ENCODE results near the gene GPX2. TPM values are rescaled to one million over a fixed set of nuclear protein-coding genes. Genes with fewer than 3 reads are reported as not detected.

GPX2 gene
- total and polyA plus RNA-seq, 2 experiments from 2014 or later = 0.78 to 2.2 TPM

GRCh38 chr14:64926398-64926995 lies 16.0 kb downstream of the GPX2 start:
- Histone ChIP-seq H3K4me2 (no peak overlapping the region), H3K9me2 (ENCODE audit: insufficient read depth) (no peaks in the 10 kb centered on the region), H2AFZ (no peak overlapping the region), H3K27ac (ENCODE audit: low read depth) (no peak overlapping the region), H3K27me3 (ENCODE audit: insufficient read depth) (no peaks in the 10 kb centered on the region), H3K79me2 (replicated peaks; ENCODE audit: insufficient read depth) (no peaks in the 10 kb centered on the region), H3K4me1 (ENCODE audit: insufficient read depth) (no peaks in the 10 kb centered on the region), H4K20me1 (replicated peaks; ENCODE audit: insufficient read depth) (0 out of 2 replicates have a peak, but pooled peaks cover 3% of the 10 kb centered on the region), H3K4me3 (no peak overlapping the region), H3K36me3 (ENCODE audit: insufficient read depth) (peaks cover 27% of the 10 kb centered on the region), H3F3A (replicated peaks; ENCODE audit: low read depth) (peaks cover 3% of the 10 kb centered on the region; the same call in 1 of the 2 replicates)
- Mint-ChIP-seq H3K27ac (no peak overlapping the region), H3K27me3 (ENCODE audit: insufficient read depth, low read depth, poor library complexity) (no peaks in the 10 kb centered on the region), H3K4me3 (no peak overlapping the region), H3K9me3 (no peaks in the 10 kb centered on the region), H3K36me3 (ENCODE audit: low read depth) (peaks cover 22% of the 10 kb centered on the region), H3K4me1 (no peaks in the 10 kb centered on the region)
- ATAC-seq = no peak
- TF ChIP-seq ZNF331 (CRISPR knock-in tag; IDR thresholded peaks at IDR 0.05; ENCODE audit: low read depth) (no peak), NANOG (IDR thresholded peaks at IDR 0.05; ENCODE audit: borderline replicate concordance) (no peak), POLR2AphosphoS5 (IDR thresholded peaks at IDR 0.05; ENCODE audit: low read depth) (no peak), ZNF114 (CRISPR knock-in tag; IDR thresholded peaks at IDR 0.05) (no peak), STAT1 (IDR thresholded peaks at IDR 0.05; ENCODE audit: unreplicated experiment) (no peak), ZNF462 (CRISPR knock-in tag; IDR thresholded peaks at IDR 0.05) (no peak)
- TF ChIP-seq, protein P1, sequence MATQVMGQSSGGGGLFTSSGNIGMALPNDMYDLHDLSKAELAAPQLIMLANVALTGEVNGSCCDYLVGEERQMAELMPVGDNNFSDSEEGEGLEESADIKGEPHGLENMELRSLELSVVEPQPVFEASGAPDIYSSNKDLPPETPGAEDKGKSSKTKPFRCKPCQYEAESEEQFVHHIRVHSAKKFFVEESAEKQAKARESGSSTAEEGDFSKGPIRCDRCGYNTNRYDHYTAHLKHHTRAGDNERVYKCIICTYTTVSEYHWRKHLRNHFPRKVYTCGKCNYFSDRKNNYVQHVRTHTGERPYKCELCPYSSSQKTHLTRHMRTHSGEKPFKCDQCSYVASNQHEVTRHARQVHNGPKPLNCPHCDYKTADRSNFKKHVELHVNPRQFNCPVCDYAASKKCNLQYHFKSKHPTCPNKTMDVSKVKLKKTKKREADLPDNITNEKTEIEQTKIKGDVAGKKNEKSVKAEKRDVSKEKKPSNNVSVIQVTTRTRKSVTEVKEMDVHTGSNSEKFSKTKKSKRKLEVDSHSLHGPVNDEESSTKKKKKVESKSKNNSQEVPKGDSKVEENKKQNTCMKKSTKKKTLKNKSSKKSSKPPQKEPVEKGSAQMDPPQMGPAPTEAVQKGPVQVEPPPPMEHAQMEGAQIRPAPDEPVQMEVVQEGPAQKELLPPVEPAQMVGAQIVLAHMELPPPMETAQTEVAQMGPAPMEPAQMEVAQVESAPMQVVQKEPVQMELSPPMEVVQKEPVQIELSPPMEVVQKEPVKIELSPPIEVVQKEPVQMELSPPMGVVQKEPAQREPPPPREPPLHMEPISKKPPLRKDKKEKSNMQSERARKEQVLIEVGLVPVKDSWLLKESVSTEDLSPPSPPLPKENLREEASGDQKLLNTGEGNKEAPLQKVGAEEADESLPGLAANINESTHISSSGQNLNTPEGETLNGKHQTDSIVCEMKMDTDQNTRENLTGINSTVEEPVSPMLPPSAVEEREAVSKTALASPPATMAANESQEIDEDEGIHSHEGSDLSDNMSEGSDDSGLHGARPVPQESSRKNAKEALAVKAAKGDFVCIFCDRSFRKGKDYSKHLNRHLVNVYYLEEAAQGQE (IDR thresholded peaks at IDR 0.05; ENCODE audit: unreplicated experiment) = no peak
- TF ChIP-seq, protein P2, sequence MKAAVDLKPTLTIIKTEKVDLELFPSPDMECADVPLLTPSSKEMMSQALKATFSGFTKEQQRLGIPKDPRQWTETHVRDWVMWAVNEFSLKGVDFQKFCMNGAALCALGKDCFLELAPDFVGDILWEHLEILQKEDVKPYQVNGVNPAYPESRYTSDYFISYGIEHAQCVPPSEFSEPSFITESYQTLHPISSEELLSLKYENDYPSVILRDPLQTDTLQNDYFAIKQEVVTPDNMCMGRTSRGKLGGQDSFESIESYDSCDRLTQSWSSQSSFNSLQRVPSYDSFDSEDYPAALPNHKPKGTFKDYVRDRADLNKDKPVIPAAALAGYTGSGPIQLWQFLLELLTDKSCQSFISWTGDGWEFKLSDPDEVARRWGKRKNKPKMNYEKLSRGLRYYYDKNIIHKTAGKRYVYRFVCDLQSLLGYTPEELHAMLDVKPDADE (IDR thresholded peaks at IDR 0.05) = no peak
- DNase-seq (ENCODE audit: low spot score) = no peak

Data from GM23338 (cell line).